Measurements from ENCODE around the gene SHANK1. TPM values are rescaled to one million over a fixed set of nuclear protein-coding genes. Genes with fewer than 3 reads are reported as not detected.
"Not testable (repeated sequence)": the region's sequence is repeated elsewhere in the genome, so short reads cannot be mapped to it uniquely, and the experiment has no call there.

Gene SHANK1
- total RNA-seq, 2 donors from 2014 or later: 0.28 to 1.6 TPM

GRCh38 chr19:50759886-50760285 lies 40.3 kb upstream of the SHANK1 start:
- H3K27ac ChIP-seq: no peak overlapping the region
- H3K4me3 ChIP-seq: no peak overlapping the region
- no peaks in the 10 kb centered on the region for H3K4me1 ChIP-seq (ENCODE audit: control insufficient read depth in 1 of 2, low read depth in 2 of 2)
- no peak for ATAC-seq (ENCODE audit: insufficient number of reproducible peaks, low FRiP score, low read depth)
- no peaks in the 10 kb centered on the region for H3K27me3 ChIP-seq (replicated peaks; ENCODE audit: insufficient read depth)
- no peak for DNase-seq (ENCODE audit: low spot score)
- no peak for TF ChIP-seq CTCF (IDR thresholded peaks at IDR 0.05)
- no peaks in the 10 kb centered on the region for H3K9me3 ChIP-seq
- no peaks in the 10 kb centered on the region for H3K36me3 ChIP-seq

- not testable (repeated sequence) for H3K27me3 ChIP-seq (replicated peaks; ENCODE audit: insufficient read depth); H3K36me3 ChIP-seq; ATAC-seq (ENCODE audit: insufficient number of reproducible peaks, low FRiP score, low read depth); DNase-seq (ENCODE audit: low spot score); H3K27ac ChIP-seq; H3K9me3 ChIP-seq; H3K4me3 ChIP-seq; H3K4me1 ChIP-seq (ENCODE audit: control insufficient read depth in 1 of 2, low read depth in 2 of 2)
Observed at GRCh38 chr19:50759076-50759475, 39.5 kb upstream of the SHANK1 start.

GRCh38 chr19:50757624-50758023 lies 38.0 kb upstream of the SHANK1 start:
- not testable (repeated sequence) for H3K36me3 ChIP-seq; ATAC-seq (ENCODE audit: insufficient number of reproducible peaks, low FRiP score, low read depth); H3K27me3 ChIP-seq (replicated peaks; ENCODE audit: insufficient read depth); H3K9me3 ChIP-seq; H3K4me1 ChIP-seq (ENCODE audit: control insufficient read depth in 1 of 2, low read depth in 2 of 2); DNase-seq (ENCODE audit: low spot score); H3K4me3 ChIP-seq; H3K27ac ChIP-seq

GRCh38 chr19:50756244-50756643 lies 36.6 kb upstream of the SHANK1 start:
- not testable (repeated sequence) for DNase-seq (ENCODE audit: low spot score); H3K4me1 ChIP-seq (ENCODE audit: control insufficient read depth in 1 of 2, low read depth in 2 of 2); H3K27me3 ChIP-seq (replicated peaks; ENCODE audit: insufficient read depth); H3K4me3 ChIP-seq; H3K36me3 ChIP-seq; H3K27ac ChIP-seq; H3K9me3 ChIP-seq; ATAC-seq (ENCODE audit: insufficient number of reproducible peaks, low FRiP score, low read depth)

GRCh38 chr19:50753879-50754278 lies 34.3 kb upstream of the SHANK1 start:
- TF ChIP-seq CTCF (IDR thresholded peaks at IDR 0.05): no peak
- H3K27me3 ChIP-seq (replicated peaks; ENCODE audit: insufficient read depth): no peaks in the 10 kb centered on the region
- H3K4me1 ChIP-seq (ENCODE audit: control insufficient read depth in 1 of 2, low read depth in 2 of 2): no peaks in the 10 kb centered on the region
- ATAC-seq (ENCODE audit: insufficient number of reproducible peaks, low FRiP score, low read depth) (no peak), DNase-seq (ENCODE audit: low spot score) (no peak)
- no peak overlapping the region for H3K27ac ChIP-seq
- H3K4me3 ChIP-seq: no peak overlapping the region
- H3K36me3 ChIP-seq: no peaks in the 10 kb centered on the region
- H3K9me3 ChIP-seq: no peaks in the 10 kb centered on the region

GRCh38 chr19:50750010-50750409 lies 30.4 kb upstream of the SHANK1 start:
- no peak for ATAC-seq (ENCODE audit: insufficient number of reproducible peaks, low FRiP score, low read depth)
- DNase-seq (ENCODE audit: low spot score): no peak
- H3K27ac ChIP-seq: no peak overlapping the region
- TF ChIP-seq CTCF (IDR thresholded peaks at IDR 0.05): no peak
- H3K9me3 ChIP-seq: no peaks in the 10 kb centered on the region
- no peaks in the 10 kb centered on the region for H3K4me1 ChIP-seq (ENCODE audit: control insufficient read depth in 1 of 2, low read depth in 2 of 2)
- no peak overlapping the region for H3K4me3 ChIP-seq
- no peaks in the 10 kb centered on the region for H3K36me3 ChIP-seq
- no peaks in the 10 kb centered on the region for H3K27me3 ChIP-seq (replicated peaks; ENCODE audit: insufficient read depth)

- DNase-seq (ENCODE audit: low spot score) (no peak), ATAC-seq (ENCODE audit: insufficient number of reproducible peaks, low FRiP score, low read depth) (no peak)
- Histone ChIP-seq H3K36me3 (no peaks in the 10 kb centered on the region), H3K27ac (no peak overlapping the region), H3K4me3 (no peak overlapping the region), H3K27me3 (replicated peaks; ENCODE audit: insufficient read depth) (no peaks in the 10 kb centered on the region), H3K4me1 (ENCODE audit: control insufficient read depth in 1 of 2, low read depth in 2 of 2) (no peaks in the 10 kb centered on the region), H3K9me3 (no peaks in the 10 kb centered on the region)
- TF ChIP-seq CTCF (IDR thresholded peaks at IDR 0.05): no peak
Observed at GRCh38 chr19:50749490-50749889, 29.9 kb upstream of the SHANK1 start.

- H3K36me3 ChIP-seq; H3K9me3 ChIP-seq; DNase-seq (ENCODE audit: low spot score); H3K27ac ChIP-seq; ATAC-seq (ENCODE audit: insufficient number of reproducible peaks, low FRiP score, low read depth); H3K4me3 ChIP-seq; H3K27me3 ChIP-seq (replicated peaks; ENCODE audit: insufficient read depth); H3K4me1 ChIP-seq (ENCODE audit: control insufficient read depth in 1 of 2, low read depth in 2 of 2): not testable (repeated sequence)
Observed at GRCh38 chr19:50747141-50747540, 27.5 kb upstream of the SHANK1 start.
